Body of pancreas (tissue), 4 donors: ENCODE measurements around the gene HSPE1. TPM values are rescaled to one million over a fixed set of nuclear protein-coding genes. Genes with fewer than 3 reads are reported as not detected.

Source experiments
- ATAC-seq: fragments of 150-250 bp; one replicate; pipeline ENCODE4 v1.9.1; 2016
- DNase-seq, 4 donors: peaks; one replicate each; pipeline ENCODE4 v3.0.0-alpha.2; 2019
- H3K27ac ChIP-seq, 4 donors: fragments of 200-600 bp; sonication (generic); 1 replicate in 3 of 4; 2 replicates in 1 of 4; pipeline versions ENCODE4 v1.5.1 to v1.6.1; 2016 to 2019; ENCODE audit warnings: mild to moderate bottlenecking in 1 of 4, mixed read lengths in 1 of 4, moderate library complexity in 1 of 4
- H3K27me3 ChIP-seq, 2 donors: fragments of 200-600 bp; sonication (generic); one replicate each; pipeline ENCODE4 v1.6.0; 2016; ENCODE audit warnings: mild to moderate bottlenecking in 1 of 2
- H3K36me3 ChIP-seq, 2 donors: fragments of 200-600 bp; sonication (generic); replicated peaks in 1 of 2; 2 replicates each; pipeline ENCODE4 v1.5.1; 2016; ENCODE audit warnings: low read depth in 2 of 2; ENCODE audit not compliant: insufficient read depth in 1 of 2
- H3K4me1 ChIP-seq: fragments of 200-600 bp; sonication (generic); one replicate; pipeline ENCODE4 v1.6.0; 2016
- H3K4me3 ChIP-seq, 2 donors: fragments of 200-600 bp; sonication (generic); 1 replicate in 1 of 2; 2 replicates in 1 of 2; pipeline ENCODE4 v1.5.1; 2016 to 2019
- H3K9me3 ChIP-seq, 3 donors: fragments of 200-600 bp; sonication (generic); 1 replicate in 2 of 3; 2 replicates in 1 of 3; pipeline ENCODE4 v1.5.1; 2016
- POLR2A ChIP-seq, 3 donors: fragments of 450-650 bp; IDR thresholded peaks; one replicate each; pipeline ENCODE4 v1.6.1; 2016; ENCODE audit warnings: antibody characterized with exemption in 3 of 3, mild to moderate bottlenecking in 2 of 3
- WGBS, 2 donors: methylation state at CpG; one replicate each; pipeline ENCODE4 v1.1.5; 2017; 5-methylcytosine and 5-hydroxymethylcytosine counted together
- intact Hi-C: fragments of 100-400 bp; cut with DNase I; formaldehyde crosslinking; loops from one replicate; pipeline ENCODE4 v1.15.1; 2023
- total RNA-seq, 2 donors: library from RNA; depleted of rRNA; stranded (reverse); fragments of >200 nt; gene quantifications; one replicate each; pipeline ENCODE4 v1.1.0, GENCODE V29; 2016
- TF ChIP-seq, protein P1 (sequence below), 7 experiments: fragments of 450-650 bp in 4 of 7; fragments of 200-600 bp in 3 of 7; sonication (generic) in 3 of 7; IDR thresholded peaks; one replicate each; pipeline ENCODE4 v1.5.1; 2016 to 2019; ENCODE audit warnings: antibody characterized with exemption in 7 of 7

HSPE1 gene
- total RNA-seq, 2 donors from 2014 or later: 40.2 to 99.5 TPM

GRCh38 chr2:197516393-197516761 lies 16.2 kb downstream of the HSPE1 start:
- ATAC-seq: no peak
- H3K9me3 ChIP-seq: no peaks in the 10 kb centered on the region
- H3K4me1 ChIP-seq: peaks cover 15% of the 10 kb centered on the region
- intact Hi-C loops: no loop called here
- H3K36me3 ChIP-seq: no peaks in the 10 kb centered on the region
- H3K27ac ChIP-seq: peak overlapping the region; percentile 89 to 96 (median 92)
- H3K4me3 ChIP-seq: peak overlapping the region; percentile 74 to 87
- DNase-seq: peak; percentile 31 to 49 (median 44)
- no peaks in the 10 kb centered on the region for H3K27me3 ChIP-seq
- TF ChIP-seq POLR2A (IDR thresholded peaks at IDR 0.05): no peak
- TF ChIP-seq, protein P1, sequence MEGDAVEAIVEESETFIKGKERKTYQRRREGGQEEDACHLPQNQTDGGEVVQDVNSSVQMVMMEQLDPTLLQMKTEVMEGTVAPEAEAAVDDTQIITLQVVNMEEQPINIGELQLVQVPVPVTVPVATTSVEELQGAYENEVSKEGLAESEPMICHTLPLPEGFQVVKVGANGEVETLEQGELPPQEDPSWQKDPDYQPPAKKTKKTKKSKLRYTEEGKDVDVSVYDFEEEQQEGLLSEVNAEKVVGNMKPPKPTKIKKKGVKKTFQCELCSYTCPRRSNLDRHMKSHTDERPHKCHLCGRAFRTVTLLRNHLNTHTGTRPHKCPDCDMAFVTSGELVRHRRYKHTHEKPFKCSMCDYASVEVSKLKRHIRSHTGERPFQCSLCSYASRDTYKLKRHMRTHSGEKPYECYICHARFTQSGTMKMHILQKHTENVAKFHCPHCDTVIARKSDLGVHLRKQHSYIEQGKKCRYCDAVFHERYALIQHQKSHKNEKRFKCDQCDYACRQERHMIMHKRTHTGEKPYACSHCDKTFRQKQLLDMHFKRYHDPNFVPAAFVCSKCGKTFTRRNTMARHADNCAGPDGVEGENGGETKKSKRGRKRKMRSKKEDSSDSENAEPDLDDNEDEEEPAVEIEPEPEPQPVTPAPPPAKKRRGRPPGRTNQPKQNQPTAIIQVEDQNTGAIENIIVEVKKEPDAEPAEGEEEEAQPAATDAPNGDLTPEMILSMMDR (IDR thresholded peaks at IDR 0.05): no peak
- WGBS, 2 donors: 0 to 1% methylated on average over 11 to 14 of the region's 17 CpGs

DNA sequence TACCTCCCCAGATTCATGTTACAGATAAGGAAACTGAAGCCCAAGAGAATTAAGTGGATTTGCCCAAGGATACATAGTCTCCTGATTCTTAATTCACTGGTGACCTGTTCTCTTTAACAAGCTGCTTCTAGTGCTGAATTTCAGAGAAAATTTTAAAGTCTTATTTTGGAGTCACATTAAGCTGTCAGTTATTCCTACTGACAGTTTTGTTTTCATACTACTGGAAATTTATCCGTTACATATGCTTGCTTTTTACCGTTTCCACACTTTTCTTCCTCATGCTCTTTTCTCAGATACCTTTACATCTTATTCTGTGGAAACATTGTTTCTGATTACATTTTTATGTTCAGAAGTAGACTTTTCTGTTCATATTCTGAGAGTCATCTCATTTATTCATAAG lies 17.0 kb downstream of the HSPE1 start:
- H3K27ac ChIP-seq: peak overlapping the region in 1 of 4 donors; percentile 89
- H3K4me3 ChIP-seq: peak overlapping the region in 1 of 2 donors; percentile 87
- H3K36me3 ChIP-seq: no peaks in the 10 kb centered on the region
- TF ChIP-seq, protein P1 (IDR thresholded peaks at IDR 0.05): no peak
- TF ChIP-seq POLR2A (IDR thresholded peaks at IDR 0.05): no peak
- peaks cover 15% of the 10 kb centered on the region for H3K4me1 ChIP-seq
- DNase-seq (no peak), ATAC-seq (no peak)
- intact Hi-C loops: no loop called here
- no peaks in the 10 kb centered on the region for H3K27me3 ChIP-seq
- WGBS, 2 donors: 12 to 24% methylated on average over 2 of the region's 2 CpGs
- no peaks in the 10 kb centered on the region for H3K9me3 ChIP-seq

- Histone ChIP-seq H3K27me3 (no peaks in the 10 kb centered on the region), H3K27ac (no peak overlapping the region), H3K4me3 (no peak overlapping the region), H3K4me1 (peaks cover 3% of the 10 kb centered on the region), H3K9me3 (no peaks in the 10 kb centered on the region), H3K36me3 (peaks cover 0 to 13% of the 10 kb centered on the region in 2 donors)
- no peak for ATAC-seq
- TF ChIP-seq, protein P1 (IDR thresholded peaks at IDR 0.05): no peak
- no peak for TF ChIP-seq POLR2A (IDR thresholded peaks at IDR 0.05)
- intact Hi-C loops: no loop called here
- DNase-seq: no peak
- WGBS, 2 donors: 25 to 40% methylated on average over 2 of the region's 2 CpGs
These were observed 38.2 kb downstream of the HSPE1 start for GRCh38 chr2:197538412-197538811.

- TF ChIP-seq, protein P1 (IDR thresholded peaks at IDR 0.05): no peak
- no peak for TF ChIP-seq POLR2A (IDR thresholded peaks at IDR 0.05)
- peaks cover 3% of the 10 kb centered on the region for H3K4me1 ChIP-seq
- no peaks in the 10 kb centered on the region for H3K27me3 ChIP-seq
- WGBS, 2 donors: 78 to 82% methylated on average over 1 of the region's 1 CpG
- ATAC-seq: no peak
- H3K36me3 ChIP-seq: peaks cover 0 to 17% of the 10 kb centered on the region in 2 donors
- no peaks in the 10 kb centered on the region for H3K9me3 ChIP-seq
- no peak overlapping the region for H3K27ac ChIP-seq
- no peak for DNase-seq
- intact Hi-C loops: no loop called here
- no peak overlapping the region for H3K4me3 ChIP-seq
These were observed 39.6 kb downstream of the HSPE1 start for GRCh38 chr2:197539734-197540133.

DNA sequence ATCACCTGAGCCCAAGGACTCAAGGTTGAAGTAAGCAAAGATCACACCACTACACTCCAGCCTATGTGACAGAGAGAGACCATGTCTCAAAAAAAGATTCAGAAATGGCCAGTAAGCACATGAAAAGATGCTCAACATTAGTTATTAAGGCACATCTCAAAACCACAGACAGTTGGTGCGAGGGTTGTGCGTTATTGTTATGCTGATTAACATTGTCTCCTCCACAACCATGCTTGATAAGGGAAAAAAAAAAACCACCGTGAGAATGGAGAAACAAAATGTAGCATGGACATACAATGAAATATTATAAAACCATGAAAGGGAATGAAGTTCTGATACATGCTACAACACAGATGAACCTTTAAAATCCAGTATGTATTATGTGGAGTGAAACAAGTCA lies 43.0 kb downstream of the HSPE1 start:
- Histone ChIP-seq H3K36me3 (peaks cover 0 to 11% of the 10 kb centered on the region in 2 donors), H3K4me3 (no peak overlapping the region), H3K27me3 (no peaks in the 10 kb centered on the region), H3K9me3 (no peaks in the 10 kb centered on the region), H3K4me1 (no peaks in the 10 kb centered on the region), H3K27ac (no peak overlapping the region)
- DNase-seq (no peak), ATAC-seq (no peak)
- intact Hi-C loops: no loop called here
- WGBS, 2 donors: 89 to 93% methylated on average over 3 of the region's 3 CpGs
- TF ChIP-seq POLR2A (IDR thresholded peaks at IDR 0.05): no peak
- TF ChIP-seq, protein P1 (IDR thresholded peaks at IDR 0.05): no peak
